ENCODE data around the gene FGD4. TPM values are rescaled to one million over a fixed set of nuclear protein-coding genes. Genes with fewer than 3 reads are reported as not detected.
A peak's percentile ranks its signal among the peaks of the same experiment; 100 is the strongest.

FGD4 gene
- total and polyA plus RNA-seq, 2 donors from 2014 or later: 4.9 to 55.5 TPM

GRCh38 chr12:32437095-32437515, 37.7 kb downstream of the FGD4 start:
- Histone ChIP-seq H3K36me3 (ENCODE audit: control insufficient read depth in 2 of 3, insufficient read depth in 3 of 3, low read length in 3 of 3) (no peaks in the 10 kb centered on the region), H3K27me3 (ENCODE audit: control insufficient read depth, insufficient read depth, low read length) (no peaks in the 10 kb centered on the region), H3K4me1 (ENCODE audit: control insufficient read depth in 2 of 3, insufficient read depth in 2 of 3, low read depth in 1 of 3, low read length in 3 of 3) (peaks cover 3 to 13% (median 7%) of the 10 kb centered on the region in 3 donors), H3K9me3 (ENCODE audit: control insufficient read depth in 2 of 3, insufficient read depth in 1 of 3, low read length in 3 of 3) (no peaks in the 10 kb centered on the region), H3K9ac (ENCODE audit: low read length in 3 of 3) (no peak overlapping the region), H3K4me3 (ENCODE audit: low read length in 3 of 3) (no peak overlapping the region), H3K27ac (ENCODE audit: low read depth in 2 of 2, low read length in 2 of 2) (no peak overlapping the region)
- DNase-seq (no peak), FAIRE-seq (no peak)
- intact Hi-C loops (cut with DNase I): no loop called here
- TF ChIP-seq CTCF (IDR thresholded peaks at IDR 0.05; ENCODE audit: borderline replicate concordance, extremely low read depth, insufficient read depth): no peak

GRCh38 chr12:32440120-32440865, 40.9 kb downstream of the FGD4 start:
- H3K27ac ChIP-seq (ENCODE audit: low read depth in 2 of 2, low read length in 2 of 2): peak overlapping the region; percentile 8 to 64

DNA sequence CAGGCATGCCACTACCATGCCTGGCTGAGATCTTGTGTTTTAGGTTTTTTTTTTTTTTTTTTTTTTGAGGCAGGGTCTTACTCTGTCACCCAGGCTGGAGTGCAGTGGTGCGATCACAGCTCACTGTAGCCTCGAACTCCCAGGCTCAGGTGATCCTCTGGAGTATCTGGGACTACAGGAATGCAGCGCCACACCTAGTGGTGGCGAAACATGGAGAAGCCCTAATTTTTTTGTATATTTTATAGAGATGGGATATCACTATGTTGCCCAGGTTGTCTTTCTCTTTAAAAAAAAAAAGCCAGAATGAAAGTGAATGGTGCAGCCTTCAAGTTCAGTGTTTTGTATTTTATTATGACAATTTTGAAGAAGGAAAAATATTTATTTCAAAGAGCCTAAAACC, 44.1 kb downstream of the FGD4 start:
- intact Hi-C loops (cut with DNase I): no loop called here
- Histone ChIP-seq H3K36me3 (ENCODE audit: control insufficient read depth in 2 of 3, insufficient read depth in 3 of 3, low read length in 3 of 3) (no peaks in the 10 kb centered on the region), H3K27ac (ENCODE audit: low read depth in 2 of 2, low read length in 2 of 2) (no peak overlapping the region), H3K4me3 (ENCODE audit: low read length in 3 of 3) (no peak overlapping the region), H3K9me3 (ENCODE audit: control insufficient read depth in 2 of 3, insufficient read depth in 1 of 3, low read length in 3 of 3) (no peaks in the 10 kb centered on the region), H3K4me1 (ENCODE audit: control insufficient read depth in 2 of 3, insufficient read depth in 2 of 3, low read depth in 1 of 3, low read length in 3 of 3) (peaks cover 5 to 31% (median 25%) of the 10 kb centered on the region in 3 donors), H3K27me3 (ENCODE audit: control insufficient read depth, insufficient read depth, low read length) (no peaks in the 10 kb centered on the region), H3K9ac (ENCODE audit: low read length in 3 of 3) (no peak overlapping the region)
- no peak for DNase-seq
- FAIRE-seq: no peak
- no peak for TF ChIP-seq CTCF (IDR thresholded peaks at IDR 0.05; ENCODE audit: borderline replicate concordance, extremely low read depth, insufficient read depth)

More at GRCh38 chr12:32440120-32440865, 40.9 kb downstream of the FGD4 start:
- H3K9me3 ChIP-seq (ENCODE audit: control insufficient read depth in 2 of 3, insufficient read depth in 1 of 3, low read length in 3 of 3): no peaks in the 10 kb centered on the region
- H3K9ac ChIP-seq (ENCODE audit: low read length in 3 of 3): no peak overlapping the region
- no peak overlapping the region for H3K4me3 ChIP-seq (ENCODE audit: low read length in 3 of 3)
- peaks cover 3 to 15% (median 8%) of the 10 kb centered on the region in 3 donors for H3K4me1 ChIP-seq (ENCODE audit: control insufficient read depth in 2 of 3, insufficient read depth in 2 of 3, low read depth in 1 of 3, low read length in 3 of 3)
- no peak for TF ChIP-seq CTCF (IDR thresholded peaks at IDR 0.05; ENCODE audit: borderline replicate concordance, extremely low read depth, insufficient read depth)
- DNase-seq: no peak
- H3K36me3 ChIP-seq (ENCODE audit: control insufficient read depth in 2 of 3, insufficient read depth in 3 of 3, low read length in 3 of 3): no peaks in the 10 kb centered on the region
- FAIRE-seq: no peak
- no peaks in the 10 kb centered on the region for H3K27me3 ChIP-seq (ENCODE audit: control insufficient read depth, insufficient read depth, low read length)
- intact Hi-C loops (cut with DNase I): no loop called here

Measured in kidney (tissue), 14 donors.